ENCODE results near the gene ADAP1.
"Not testable (repeated sequence)": the region's sequence is repeated elsewhere in the genome, so short reads cannot be mapped to it uniquely, and the experiment has no call there.

The ADAP1 gene

GRCh38 chr7:935874-936385, 18.6 kb downstream of the ADAP1 start:
- DNase-seq, result no peak

GRCh38 chr7:935164-935873, 19.2 kb downstream of the ADAP1 start:
- no peak for DNase-seq

- DNase-seq, result no peak
Measured at GRCh38 chr7:934469-935163, 19.9 kb downstream of the ADAP1 start.

GRCh38 chr7:932651-932975, 21.9 kb downstream of the ADAP1 start:
- DNase-seq, result no peak

GRCh38 chr7:931871-932650, 22.4 kb downstream of the ADAP1 start:
- no peak for DNase-seq

GRCh38 chr7:930975-931758, 23.3 kb downstream of the ADAP1 start:
- no peak for DNase-seq

- DNase-seq, result no peak
Measured at GRCh38 chr7:929311-929711, 25.2 kb downstream of the ADAP1 start.

- DNase-seq, result no peak
Measured at GRCh38 chr7:927031-927671, 27.3 kb downstream of the ADAP1 start.

GRCh38 chr7:926061-927030, 28.1 kb downstream of the ADAP1 start:
- no peak for DNase-seq

- DNase-seq, result no peak
Measured at GRCh38 chr7:925601-926000, 28.9 kb downstream of the ADAP1 start.

GRCh38 chr7:924541-925231, 29.8 kb downstream of the ADAP1 start:
- peak; percentile 4 for DNase-seq

- DNase-seq, result not testable (repeated sequence)
Measured at GRCh38 chr7:924042-924441, 30.4 kb downstream of the ADAP1 start.

- DNase-seq, result peak; percentile 79
Measured at GRCh38 chr7:923108-924041, 31.1 kb downstream of the ADAP1 start.

- DNase-seq, result no peak
Measured at GRCh38 chr7:922334-923107, 32.0 kb downstream of the ADAP1 start.

- no peak for DNase-seq
Measured at GRCh38 chr7:921581-922333, 32.7 kb downstream of the ADAP1 start.

GRCh38 chr7:921071-921461, 33.4 kb downstream of the ADAP1 start:
- no peak for DNase-seq

GRCh38 chr7:920351-921070, 34.0 kb downstream of the ADAP1 start:
- no peak for DNase-seq

Measured in OCI-M1 (cell line).